ENCODE data around the gene PET100. TPM values are rescaled to one million over a fixed set of nuclear protein-coding genes. Genes with fewer than 3 reads are reported as not detected.

The PET100 gene
- total and polyA plus RNA-seq, 10 of the 15 experiments (the other 5 are each of a cell fraction or from before 2014, with no cell fraction given) = 47.0 to 462 (median 126) TPM

DNA sequence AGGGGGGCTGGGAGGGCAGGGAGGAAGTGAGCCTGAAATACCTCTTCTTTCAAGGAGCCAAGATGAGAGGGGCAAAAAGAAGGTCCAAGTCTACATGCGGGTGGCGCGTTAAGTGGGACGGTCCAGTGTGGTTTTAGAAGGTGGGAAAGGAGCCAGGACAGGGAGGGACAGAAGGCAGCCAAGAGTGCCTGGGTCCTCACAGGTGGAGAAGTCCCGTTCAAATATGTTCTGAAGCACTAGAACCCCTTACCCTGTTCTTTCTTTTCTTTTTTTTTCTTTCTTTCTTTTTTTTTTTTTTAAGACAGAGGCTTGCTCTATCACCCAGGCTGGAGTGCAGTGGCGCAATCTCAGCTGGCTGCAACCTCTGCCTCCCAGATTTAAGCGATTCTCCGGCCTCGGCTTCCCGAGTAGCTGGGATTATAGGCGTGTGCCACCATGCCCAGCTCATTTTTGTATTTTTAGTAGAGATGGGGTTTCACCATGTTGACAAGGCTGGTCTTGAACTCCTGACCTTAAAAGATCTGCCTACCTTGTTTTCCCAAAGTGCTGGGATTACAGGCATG is 26.6 kb upstream of the PET100 start:
- ATAC-seq = no peak
- ChIA-PET SMC1A (ENCODE audit: uncharacterized antibody, unreplicated experiment) (interaction anchor here (1.3 kb wide), 1 partner anchor 13 kb away, joined by 3 read pairs; no protein-coding TSS in a partner anchor), POLR2A (interaction anchor here (0.6 kb wide), 1 partner anchor 19 kb away, joined by 3 read pairs; no protein-coding TSS in a partner anchor), RAD21 (ENCODE audit: unreplicated experiment) (no interaction called here), CTCF (no interaction called here)
- intact Hi-C loops (cut with micrococcal nuclease; ENCODE audit: unreplicated experiment) = no loop called here
- in situ Hi-C loops (cut with MboI) = no loop called here
- Histone ChIP-seq H3K4me1 (ENCODE audit: control insufficient read depth, insufficient read depth, low read length) (no peaks in the 10 kb centered on the region), H3K36me3 (ENCODE audit: control insufficient read depth in 2 of 2, insufficient read depth in 2 of 2, low read length in 1 of 2) (no peaks in the 10 kb centered on the region), H3K27me3 (replicated peaks in 1 of 2; ENCODE audit: control insufficient read depth in 2 of 2, insufficient read depth in 2 of 2, low read length in 1 of 2) (no peaks in the 10 kb centered on the region), H3K9me3 (replicated peaks; ENCODE audit: control insufficient read depth, insufficient read depth, low read length) (no peaks in the 10 kb centered on the region), H3K27ac (ENCODE audit: control insufficient read depth, insufficient read depth) (no peak overlapping the region), H2AFZ (ENCODE audit: control insufficient read depth, low read depth, low read length) (no peak overlapping the region), H3K79me2 (ENCODE audit: control insufficient read depth, insufficient read depth, low read length) (no peaks in the 10 kb centered on the region), H3K4me2 (ENCODE audit: control insufficient read depth, insufficient read depth) (no peak overlapping the region), H4K20me1 (ENCODE audit: control insufficient read depth, insufficient read depth) (no peaks in the 10 kb centered on the region), H3K4me3 (no peak overlapping the region), H3K9ac (ENCODE audit: control insufficient read depth, insufficient read depth, low read length) (no peak overlapping the region)
- TF ChIP-seq LARP7 (IDR thresholded peaks at IDR 0.05) = no peak
- no TSS peak for BruUV-seq (replicated peaks)
- DNase-seq (ENCODE audit: low read depth, low spot score) = no peak
- WGBS (ENCODE audit: insufficient coverage, insufficient replicate concordance, low lambda C conversion rate, missing lambda C conversion rate) = 62% methylated on average over 11 of the region's 11 CpGs
- FAIRE-seq = no peak

- Histone ChIP-seq H3K79me2 (ENCODE audit: control insufficient read depth, insufficient read depth, low read length) (no peaks in the 10 kb centered on the region), H3K27me3 (replicated peaks in 1 of 2; ENCODE audit: control insufficient read depth in 2 of 2, insufficient read depth in 2 of 2, low read length in 1 of 2) (no peaks in the 10 kb centered on the region), H3K27ac (ENCODE audit: control insufficient read depth, insufficient read depth) (no peak overlapping the region), H3K4me2 (ENCODE audit: control insufficient read depth, insufficient read depth) (no peak overlapping the region), H3K4me3 (no peak overlapping the region), H2AFZ (ENCODE audit: control insufficient read depth, low read depth, low read length) (no peak overlapping the region), H3K9ac (ENCODE audit: control insufficient read depth, insufficient read depth, low read length) (no peak overlapping the region), H3K36me3 (ENCODE audit: control insufficient read depth in 2 of 2, insufficient read depth in 2 of 2, low read length in 1 of 2) (no peaks in the 10 kb centered on the region), H3K4me1 (ENCODE audit: control insufficient read depth, insufficient read depth, low read length) (no peaks in the 10 kb centered on the region), H4K20me1 (ENCODE audit: control insufficient read depth, insufficient read depth) (no peaks in the 10 kb centered on the region), H3K9me3 (replicated peaks; ENCODE audit: control insufficient read depth, insufficient read depth, low read length) (no peaks in the 10 kb centered on the region)
- POLR2A ChIA-PET = no interaction called here
- CTCF ChIA-PET = no interaction called here
- RAD21 ChIA-PET (ENCODE audit: unreplicated experiment) = no interaction called here
- SMC1A ChIA-PET (ENCODE audit: uncharacterized antibody, unreplicated experiment) = interaction anchor here (0.8 to 1.3 kb wide), 2 partner anchors 14 to 36 kb away, joined by 3 read pairs; no protein-coding TSS in a partner anchor
- 60% methylated on average over 9 of the region's 9 CpGs for WGBS (ENCODE audit: insufficient coverage, insufficient replicate concordance, low lambda C conversion rate, missing lambda C conversion rate)
- DNase-seq (ENCODE audit: low read depth, low spot score) (no peak), ATAC-seq (no peak), FAIRE-seq (no peak)
- no TSS peak for BruUV-seq (replicated peaks)
- in situ Hi-C loops (cut with MboI) (no loop called here), intact Hi-C loops (cut with micrococcal nuclease; ENCODE audit: unreplicated experiment) (no loop called here)
- TF ChIP-seq RB1 (IDR thresholded peaks at IDR 0.05; ENCODE audit: borderline replicate concordance) (no peak), GATAD2B (conservative IDR thresholded peaks at IDR 0.05; ENCODE audit: low read depth) (no peak), CBX3 (IDR thresholded peaks at IDR 0.05; ENCODE audit: borderline replicate concordance, low read depth) (no peak), E2F8 (IDR thresholded peaks at IDR 0.05; ENCODE audit: low read depth, partially characterized antibody) (no peak), SKIL (IDR thresholded peaks at IDR 0.05; ENCODE audit: low read depth, poor library complexity, severe bottlenecking) (no peak), WRNIP1 (IDR thresholded peaks at IDR 0.05; ENCODE audit: borderline replicate concordance, low read depth, low read length) (no peak), MYB (IDR thresholded peaks at IDR 0.05; ENCODE audit: borderline replicate concordance, low read depth, low read length) (no peak)
Observed at GRCh38 chr19:7603919-7604318, 25.7 kb upstream of the PET100 start.

Measured in GM12878 (cell line).